K562 (cell line): ENCODE measurements around the gene EIF2S3. TPM values are rescaled to one million over a fixed set of nuclear protein-coding genes. Genes with fewer than 3 reads are reported as not detected.

Experiments
- ATAC-seq: fragments of 200-7000 bp; cut with Tn5 transposase; 3 replicates; pipeline ENCODE4 v1.9.1; 2020; ENCODE audit warnings: moderate library complexity
- BruUV-seq: library from RNA; stranded (reverse); fragments of 400-500 nt; replicated peaks from 2 replicates; lab custom pipeline; 2021; lab: Mats Ljungman, UMichigan
- CTCF ChIA-PET: fragments of 300-600 bp; formaldehyde crosslinking; extraction: SDS; loops from one replicate; lab custom pipeline; 2021; ENCODE audit warnings: low intra/inter-chr PET ratio; lab: Yijun Ruan, JAX
- POLR2A ChIA-PET: fragments of 300-600, 350-650 bp; sonication (Branson Sonifier 250); formaldehyde crosslinking; extraction: SDS; loops from one replicate; lab custom pipeline; 2021; ENCODE audit warnings: antibody characterized with exemption, inconsistent platforms; lab: Yijun Ruan, JAX
- DNase-seq, 4 experiments: peaks; one replicate each; pipeline versions ENCODE4 v3.0.0 to v3.0.0-alpha.2; 2011 to 2018; ENCODE audit warnings: low spot score in 3 of 4, mixed read lengths in 3 of 4; ENCODE audit errors: extremely low read depth in 1 of 4
- FAIRE-seq: peaks from 2 replicates; lab custom pipeline; 2011; peaks lifted over from hg19 to GRCh38; lab: Jason Lieb, UNC
- H2AFZ ChIP-seq: 2 replicates; pipeline ENCODE4 v1.6.0; 2011; ENCODE audit warnings: low read depth, low read length, control low read depth, inconsistent platforms
- H3K27ac ChIP-seq: fragments of 200-600 bp; 3 replicates; pipeline ENCODE4 v1.8.0; 2011; ENCODE audit warnings: low read depth, mild to moderate bottlenecking, control low read depth, inconsistent platforms, low read length, moderate library complexity, mixed read lengths; ENCODE audit errors: extremely low read depth
- H3K27me3 ChIP-seq, 2 experiments: fragments of 300-600 bp in 1 of 2; 2 replicates in 1 of 2; 3 replicates in 1 of 2; pipeline versions ENCODE4 v1.6.0 to v1.8.0; 2011; ENCODE audit warnings: inconsistent platforms in 2 of 2, low read length in 2 of 2, mild to moderate bottlenecking in 1 of 2, mixed read lengths in 1 of 2, moderate library complexity in 1 of 2; ENCODE audit not compliant: control insufficient read depth in 2 of 2, insufficient read depth in 2 of 2
- H3K36me3 ChIP-seq: fragments of 300-600 bp; 3 replicates; pipeline ENCODE4 v1.8.0; 2011; ENCODE audit warnings: mild to moderate bottlenecking, low read length, inconsistent platforms; ENCODE audit not compliant: control insufficient read depth, insufficient read depth
- H3K4me1 ChIP-seq, 2 experiments: fragments of 200-600 bp in 1 of 2; replicated peaks in 1 of 2; 2 replicates in 1 of 2; 3 replicates in 1 of 2; pipeline versions ENCODE4 v1.5.1 to v1.8.0; 2011; ENCODE audit warnings: inconsistent platforms in 2 of 2, low read length in 2 of 2, mild to moderate bottlenecking in 1 of 2, mixed read lengths in 1 of 2, moderate library complexity in 1 of 2; ENCODE audit not compliant: control insufficient read depth in 2 of 2, insufficient read depth in 2 of 2
- H3K4me2 ChIP-seq: 2 replicates; pipeline ENCODE4 v1.6.1; 2011; ENCODE audit warnings: low read length, control low read depth, inconsistent platforms, mixed read lengths; ENCODE audit not compliant: insufficient read depth
- H3K4me3 ChIP-seq: fragments of 200-600 bp; sonication (generic), shearing (Covaris generic); 2 replicates; pipeline ENCODE4 v1.5.1; 2016; ENCODE audit warnings: control low read depth, inconsistent platforms
- H3K79me2 ChIP-seq: fragments of 200-600 bp; 3 replicates; pipeline ENCODE4 v1.8.0; 2011; ENCODE audit warnings: low read length, inconsistent platforms; ENCODE audit not compliant: control insufficient read depth, insufficient read depth
- H3K9ac ChIP-seq, 2 experiments: 2 replicates each; pipeline versions ENCODE4 v1.6.0 to v1.6.1; 2011; ENCODE audit warnings: low read depth in 2 of 2, low read length in 2 of 2, control low read depth in 1 of 2, inconsistent platforms in 1 of 2, mild to moderate bottlenecking in 1 of 2, mixed read lengths in 1 of 2; ENCODE audit not compliant: insufficient read depth in 1 of 2
- H3K9me1 ChIP-seq: one replicate; pipeline ENCODE4 v1.6.0; 2011; ENCODE audit warnings: inconsistent platforms, mild to moderate bottlenecking, low read length, moderate library complexity; ENCODE audit not compliant: control insufficient read depth, insufficient read depth
- H3K9me3 ChIP-seq: replicated peaks from 2 replicates; pipeline ENCODE4 v1.5.1; 2011; ENCODE audit warnings: low read depth, low read length, inconsistent platforms; ENCODE audit not compliant: control insufficient read depth, insufficient read depth
- H4K20me1 ChIP-seq: replicated peaks from 2 replicates; pipeline ENCODE4 v1.6.1; 2011; ENCODE audit warnings: low read length, inconsistent platforms, mixed read lengths; ENCODE audit not compliant: control insufficient read depth, insufficient read depth
- ADNP ChIP-seq: fragments of 200-800 bp; sonication (Bioruptor generic); IDR thresholded peaks from 2 replicates; pipeline ENCODE4 v1.6.1; 2016; ENCODE audit warnings: missing genetic modification characterization, missing compliant biosample characterization
- ARID1B ChIP-seq: fragments of 450-650 bp; IDR thresholded peaks from 2 replicates; pipeline ENCODE4 v1.6.1; 2016; ENCODE audit warnings: antibody characterized with exemption, mild to moderate bottlenecking, inconsistent platforms
- BCL6 ChIP-seq: fragments of 250-450 bp; sonication (Bioruptor Pico); IDR thresholded peaks from 2 replicates; pipeline ENCODE4 v1.4.0; 2020
- CBFA2T2 ChIP-seq: fragments of 450-650 bp; conservative IDR thresholded peaks from 2 replicates; pipeline ENCODE4 v1.6.1; 2017; ENCODE audit warnings: mild to moderate bottlenecking
- CTBP1 ChIP-seq: fragments of 450-650 bp; IDR thresholded peaks from 2 replicates; pipeline ENCODE4 v1.6.1; 2016; ENCODE audit warnings: borderline replicate concordance
- DPF2 ChIP-seq: fragments of 450-650 bp; IDR thresholded peaks from 2 replicates; pipeline ENCODE4 v1.6.1; 2016
- ELF1 ChIP-seq: fragments of 200-800 bp; sonication (Bioruptor generic); IDR thresholded peaks from 2 replicates; pipeline ENCODE4 v1.6.1; 2016; ENCODE audit warnings: missing genetic modification characterization, missing compliant biosample characterization
- EP300 ChIP-seq: IDR thresholded peaks from 2 replicates; pipeline ENCODE4 v1.6.1; 2012; ENCODE audit warnings: low read length, improper control_type of control experiment
- ETV5 ChIP-seq: sonication (generic); formaldehyde crosslinking; IDR thresholded peaks from 2 replicates; pipeline ENCODE4 v1.4.0; 2020; ENCODE audit warnings: low read depth, mild to moderate bottlenecking, missing genetic modification reagents
- HDAC2 ChIP-seq: fragments of 450-650 bp; IDR thresholded peaks from 2 replicates; pipeline ENCODE4 v1.6.1; 2016; ENCODE audit warnings: mild to moderate bottlenecking
- JUND ChIP-seq, 2 experiments: IDR thresholded peaks; 2 replicates in 1 of 2; 3 replicates in 1 of 2; pipeline ENCODE4 v1.6.1; 2011; ENCODE audit warnings: borderline replicate concordance in 2 of 2, low read depth in 2 of 2, low read length in 2 of 2, improper control_type of control experiment in 1 of 2, missing biosample characterization in 1 of 2, missing genetic modification characterization in 1 of 2, missing genetic modification reagents in 1 of 2
- KLF16 ChIP-seq: IDR thresholded peaks from 2 replicates; pipeline ENCODE4 v1.6.1; 2016; ENCODE audit warnings: antibody characterized with exemption
- NCOR1 ChIP-seq: fragments of 450-650 bp; IDR thresholded peaks from 2 replicates; pipeline ENCODE4 v1.6.1; 2016; ENCODE audit warnings: mild to moderate bottlenecking, moderate library complexity
- PML ChIP-seq: IDR thresholded peaks from 2 replicates; pipeline ENCODE4 v1.6.1; 2012; ENCODE audit warnings: low read length, inconsistent platforms
- PURB ChIP-seq: sonication (generic); formaldehyde crosslinking; IDR thresholded peaks from 2 replicates; pipeline ENCODE4 v1.9.0; 2021; ENCODE audit warnings: low read depth, mild to moderate bottlenecking, missing genetic modification reagents
- RCOR1 ChIP-seq, 2 experiments: IDR thresholded peaks; 2 replicates each; pipeline ENCODE4 v1.6.1; 2012; ENCODE audit warnings: low read depth in 2 of 2, low read length in 2 of 2, borderline replicate concordance in 1 of 2, improper control_type of control experiment in 1 of 2
- SMAD4 ChIP-seq: fragments of 250-450 bp; sonication (Bioruptor Pico); conservative IDR thresholded peaks from 2 replicates; pipeline ENCODE4 v1.8.0; 2021; ENCODE audit warnings: inconsistent platforms, mild to moderate bottlenecking, moderate library complexity
- TEAD4 ChIP-seq, 2 experiments: sonication (generic) in 1 of 2; formaldehyde crosslinking in 1 of 2; IDR thresholded peaks; 2 replicates each; pipeline versions ENCODE4 v1.6.1 to v1.8.0; 2012 to 2022; ENCODE audit warnings: borderline replicate concordance in 1 of 2, inconsistent platforms in 1 of 2, low read length in 1 of 2, mild to moderate bottlenecking in 1 of 2, missing genetic modification reagents in 1 of 2
- TRIM24 ChIP-seq, 2 experiments: fragments of 450-650 bp; IDR thresholded peaks; 2 replicates each; pipeline ENCODE4 v1.6.1; 2016
- ZFPM2 ChIP-seq: fragments of 250-450 bp; sonication (Bioruptor Pico); IDR thresholded peaks from 2 replicates; pipeline ENCODE4 v1.5.1; 2022; ENCODE audit warnings: mild to moderate bottlenecking
- ZNF324 ChIP-seq: fragments of 250-450 bp; sonication (Bioruptor Pico); IDR thresholded peaks from 2 replicates; pipeline ENCODE4 v1.4.0; 2020; ENCODE audit warnings: mild to moderate bottlenecking
- ZNF707 ChIP-seq: fragments of 250-450 bp; sonication (Bioruptor Pico); conservative IDR thresholded peaks from 2 replicates; pipeline ENCODE4 v1.8.0; 2022; ENCODE audit warnings: inconsistent platforms, mild to moderate bottlenecking, moderate library complexity
- WGBS: fragments of 100-300 bp; shearing (Covaris generic); methylation state at CpG from one replicate; pipeline ENCODE4 v1.1.6; 2016; ENCODE audit warnings: low coverage, mixed read lengths; ENCODE audit not compliant: insufficient coverage; ENCODE audit errors: missing lambda C conversion rate; 5-methylcytosine and 5-hydroxymethylcytosine counted together
- in situ Hi-C: fragments of 300-500 bp; cut with MboI; formaldehyde crosslinking; loops from 4 replicates; pipeline ENCODE4 v1.15.0; 2018; ENCODE audit warnings: inconsistent platforms, mixed read lengths
- intact Hi-C: fragments of 100-400 bp; cut with micrococcal nuclease; formaldehyde crosslinking; loops from 2 replicates; pipeline ENCODE4 v1.14.2; 2022
- polyA plus RNA-seq, 8 experiments: library from polyadenylated mRNA; depleted of rRNA in 4 of 8; stranded (reverse) in 5 of 8; unstranded in 3 of 8; fragments of >200 nt; fragmentation: Nextera tagmentation in 2 of 8; fragmentation: Illumina TruSeq in 1 of 8; extraction: Ambion mirVana in 2 of 8; extraction: Trizol in 1 of 8; gene quantifications; 2 replicates each; pipeline versions ENCODE4 v1.2.1 to v1.2.3, GENCODE V29; 2011 to 2014; ENCODE audit warnings: inconsistent platforms in 1 of 8, missing spikeins in 1 of 8
- total RNA-seq, 7 experiments: library from RNA; depleted of rRNA in 6 of 7; stranded (reverse); fragments of >200 nt in 6 of 7; fragmentation: Illumina TruSeq in 2 of 7; extraction: Trizol in 2 of 7; gene quantifications; 2 replicates each; pipeline versions ENCODE4 v1.2.1 to v1.2.3, GENCODE V29; 2011 to 2021; ENCODE audit warnings: low replicate concordance in 1 of 7
- TF ChIP-seq, protein P1 (sequence below): fragments of 450-650 bp; IDR thresholded peaks from 2 replicates; pipeline ENCODE4 v1.6.1; 2016
- TF ChIP-seq, protein P2 (sequence below): sonication (generic); IDR thresholded peaks from 2 replicates; pipeline ENCODE4 v1.6.1; 2016

Gene EIF2S3
- total and polyA plus RNA-seq, 9 of the 15 experiments (the other 6 are each of a cell fraction or from before 2014, with no cell fraction given): 148 to 439 (median 275) TPM

DNA sequence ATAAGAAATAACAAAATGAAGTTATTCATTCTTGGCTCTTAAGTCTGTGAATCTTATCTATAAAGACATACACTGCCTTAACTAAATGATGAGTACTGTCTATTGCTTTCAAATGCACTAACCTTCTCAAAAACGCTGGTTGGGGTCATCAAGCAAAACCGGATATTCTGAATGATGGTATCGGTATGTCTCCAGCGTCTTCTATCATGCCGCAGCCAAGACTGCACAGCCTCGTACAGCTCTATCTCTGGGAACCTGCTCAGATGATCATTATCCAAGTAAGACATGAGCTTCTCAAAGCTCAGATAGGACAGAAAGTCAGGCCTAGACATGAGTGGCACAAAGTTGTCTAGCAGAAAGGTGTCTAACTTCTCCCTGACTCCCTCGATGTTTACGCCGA, 48.9 kb upstream of the EIF2S3 start:
- CTCF ChIA-PET: no interaction called here
- FAIRE-seq: peak; percentile 79
- TF ChIP-seq KLF16: peak; percentile 72; the same call in 1 of the 2 replicates
- TF ChIP-seq EP300: 0 out of 2 replicates have a peak, but pooled peaks have one; percentile 23
- TF ChIP-seq, protein P1, sequence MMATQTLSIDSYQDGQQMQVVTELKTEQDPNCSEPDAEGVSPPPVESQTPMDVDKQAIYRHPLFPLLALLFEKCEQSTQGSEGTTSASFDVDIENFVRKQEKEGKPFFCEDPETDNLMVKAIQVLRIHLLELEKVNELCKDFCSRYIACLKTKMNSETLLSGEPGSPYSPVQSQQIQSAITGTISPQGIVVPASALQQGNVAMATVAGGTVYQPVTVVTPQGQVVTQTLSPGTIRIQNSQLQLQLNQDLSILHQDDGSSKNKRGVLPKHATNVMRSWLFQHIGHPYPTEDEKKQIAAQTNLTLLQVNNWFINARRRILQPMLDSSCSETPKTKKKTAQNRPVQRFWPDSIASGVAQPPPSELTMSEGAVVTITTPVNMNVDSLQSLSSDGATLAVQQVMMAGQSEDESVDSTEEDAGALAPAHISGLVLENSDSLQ: 0 out of 2 replicates have a peak, but pooled peaks have one; percentile 30
- TF ChIP-seq JUND (IDR thresholded peaks at IDR 0.05; ENCODE audit: borderline replicate concordance, low read depth, low read length): peak; percentile 5; the same call in 1 of the 2 replicates
- no peak for TF ChIP-seq JUND (tag; IDR thresholded peaks at IDR 0.05; ENCODE audit: borderline replicate concordance, low read depth, low read length)
- TF ChIP-seq PURB: no peak
- 0 out of 2 replicates have a peak, but pooled peaks have one; percentile 15 for TF ChIP-seq PML
- TF ChIP-seq ADNP: no peak
- TF ChIP-seq, protein P2, sequence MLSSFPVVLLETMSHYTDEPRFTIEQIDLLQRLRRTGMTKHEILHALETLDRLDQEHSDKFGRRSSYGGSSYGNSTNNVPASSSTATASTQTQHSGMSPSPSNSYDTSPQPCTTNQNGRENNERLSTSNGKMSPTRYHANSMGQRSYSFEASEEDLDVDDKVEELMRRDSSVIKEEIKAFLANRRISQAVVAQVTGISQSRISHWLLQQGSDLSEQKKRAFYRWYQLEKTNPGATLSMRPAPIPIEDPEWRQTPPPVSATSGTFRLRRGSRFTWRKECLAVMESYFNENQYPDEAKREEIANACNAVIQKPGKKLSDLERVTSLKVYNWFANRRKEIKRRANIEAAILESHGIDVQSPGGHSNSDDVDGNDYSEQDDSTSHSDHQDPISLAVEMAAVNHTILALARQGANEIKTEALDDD: 0 out of 2 replicates have a peak, but pooled peaks have one; percentile 27
- peak; percentile 75 for TF ChIP-seq NCOR1
- TF ChIP-seq TRIM24 (IDR thresholded peaks at IDR 0.05): 0 out of 4 replicates have a peak, but pooled peaks of 1 of the 2 experiments have one; percentile 35
- TF ChIP-seq CBFA2T2: peak; percentile 81
- TF ChIP-seq SMAD4 (CRISPR knock-in tag): peak; percentile 55
- TF ChIP-seq TEAD4 (IDR thresholded peaks at IDR 0.05; ENCODE audit: low read length): peak; percentile 84
- no peak for TF ChIP-seq TEAD4 (CRISPR knock-in tag; IDR thresholded peaks at IDR 0.05; ENCODE audit: borderline replicate concordance)
- no peak for TF ChIP-seq BCL6 (CRISPR knock-in tag)
- TF ChIP-seq ZFPM2 (CRISPR knock-in tag): no peak
- peak in 1 of 2 experiments; percentile 57; a peak in 2 of 4 replicates for TF ChIP-seq RCOR1 (IDR thresholded peaks at IDR 0.05; ENCODE audit: borderline replicate concordance in 1 of 2, low read depth in 2 of 2, low read length in 2 of 2)
- peak; percentile 76 for TF ChIP-seq ARID1B
- no peak for TF ChIP-seq ZNF707 (CRISPR knock-in tag)
- no peak for TF ChIP-seq ZNF324 (CRISPR knock-in tag)
- no peak for TF ChIP-seq ELF1
- TF ChIP-seq ETV5: 0 out of 2 replicates have a peak, but pooled peaks have one; percentile 22
- TF ChIP-seq DPF2: peak; percentile 51; the same call in 1 of the 2 replicates
- 0 out of 2 replicates have a peak, but pooled peaks have one; percentile 24 for TF ChIP-seq CTBP1
- TF ChIP-seq HDAC2: 0 out of 2 replicates have a peak, but pooled peaks have one; percentile 21

More for the DNA sequence above, 48.9 kb upstream of the EIF2S3 start:
- H3K9me3 ChIP-seq: no peaks in the 10 kb centered on the region
- no TSS peak for BruUV-seq
- 0 out of 2 replicates have a peak, but pooled peaks cover 7% of the 10 kb centered on the region for H4K20me1 ChIP-seq
- H3K9me1 ChIP-seq: no peaks in the 10 kb centered on the region
- DNase-seq (peak in 2 of 4 experiments; percentile 16 to 69), ATAC-seq (peak; percentile 70)
- no peaks in the 10 kb centered on the region for H3K27me3 ChIP-seq
- H3K79me2 ChIP-seq: peaks cover 63% of the 10 kb centered on the region
- intact Hi-C loops (no loop called here), in situ Hi-C loops (no loop called here)
- peaks cover 42% of the 10 kb centered on the region for H3K36me3 ChIP-seq
- POLR2A ChIA-PET: interaction anchor here (0.7 to 2.0 kb wide), 4 partner anchors 11 to 306 kb away, joined by 3 to 10 read pairs (median 4); no protein-coding TSS in a partner anchor
- H2AFZ ChIP-seq: no peak overlapping the region
- no peak overlapping the region for H3K4me3 ChIP-seq
- peaks cover 0 to 7% of the 10 kb centered on the region in 2 experiments; a peak in 3 of 5 replicates for H3K4me1 ChIP-seq
- peak overlapping the region; percentile 45; the same call in 1 of the 3 replicates for H3K27ac ChIP-seq
- H3K4me2 ChIP-seq: peak overlapping the region; percentile 35
- no peak overlapping the region for H3K9ac ChIP-seq
- WGBS: 14% methylated on average over 9 of the region's 9 CpGs
